Fibroblast of peridontal ligament (primary cell): ENCODE data around the gene AGAP6.
"Not testable (repeated sequence)": the region's sequence is repeated elsewhere in the genome, so short reads cannot be mapped to it uniquely, and the experiment has no call there.

ENCODE experiments used
- DNase-seq: peaks from one replicate; pipeline ENCODE4 v3.0.0-alpha.2; 2010; ENCODE audit errors: extremely low read depth

The AGAP6 gene

GRCh38 chr10:50024716-50025383, 36.6 kb downstream of the AGAP6 start:
- not testable (repeated sequence) for DNase-seq

- DNase-seq, result no peak
Measured at GRCh38 chr10:50025627-50026026, 37.4 kb downstream of the AGAP6 start.

GRCh38 chr10:50027195-50027594, 39.0 kb downstream of the AGAP6 start:
- no peak for DNase-seq

- DNase-seq, result peak; percentile 75
Measured at GRCh38 chr10:50033481-50033880, 45.3 kb downstream of the AGAP6 start.

DNA sequence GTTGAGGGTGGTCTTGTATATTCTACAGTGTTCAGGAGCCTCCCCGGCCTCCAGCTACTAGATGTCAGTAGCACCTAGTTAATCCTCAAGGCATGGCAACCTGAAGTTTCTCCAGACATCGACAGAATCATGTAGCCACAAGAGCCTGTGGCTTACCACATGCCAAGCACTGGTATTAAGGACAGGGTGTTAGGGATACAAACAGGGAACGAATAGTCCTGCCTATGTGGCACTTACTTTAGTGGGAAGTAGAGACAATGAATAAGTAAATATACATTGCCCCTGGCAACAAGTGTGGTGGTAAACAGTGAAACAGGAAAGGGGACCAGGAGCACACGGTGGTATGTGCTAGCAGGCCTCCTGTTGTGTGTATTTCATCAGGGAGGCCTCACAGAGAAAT, 47.1 kb downstream of the AGAP6 start:
- not testable (repeated sequence) for DNase-seq

GRCh38 chr10:50044941-50045664, 56.9 kb downstream of the AGAP6 start:
- peak; percentile 25 for DNase-seq

GRCh38 chr10:50046457-50046856, 58.3 kb downstream of the AGAP6 start:
- DNase-seq, result peak; percentile 64

GRCh38 chr10:50047594-50047993, 59.4 kb downstream of the AGAP6 start:
- not testable (repeated sequence) for DNase-seq

DNA sequence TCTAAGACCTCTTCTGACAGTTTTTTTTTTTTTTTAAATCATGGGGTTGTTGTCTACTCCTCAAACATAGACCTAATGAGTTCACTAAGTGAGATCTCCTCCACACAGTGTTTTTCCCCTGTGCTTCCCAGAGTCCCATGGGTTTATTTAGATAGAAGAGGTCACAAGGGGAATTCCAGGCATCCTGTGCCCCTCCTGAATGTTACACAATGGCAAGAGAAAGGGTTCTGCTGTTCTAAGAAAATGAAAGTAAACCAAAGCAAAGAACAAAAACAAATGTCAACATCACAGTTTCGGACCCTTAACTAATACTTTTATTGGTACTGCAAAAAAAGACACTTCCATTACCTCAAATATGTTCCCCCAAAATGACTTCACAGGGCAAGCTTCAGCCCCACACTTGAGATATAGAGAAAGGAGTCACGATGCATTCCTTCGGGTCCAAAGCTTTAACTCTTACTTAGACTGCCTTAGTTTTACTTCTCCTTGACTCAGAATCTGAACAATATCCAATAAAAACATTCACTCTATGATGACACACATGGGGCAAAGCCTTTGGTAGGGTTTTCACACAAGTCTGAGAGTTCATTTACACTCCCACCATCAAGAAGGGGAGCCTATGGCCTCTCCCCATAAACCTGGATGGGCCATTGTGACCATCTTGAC, 63.9 kb downstream of the AGAP6 start:
- peak; percentile 49 for DNase-seq

- DNase-seq, result not testable (repeated sequence)
Measured at GRCh38 chr10:50052778-50053376, 64.7 kb downstream of the AGAP6 start.

- DNase-seq, result not testable (repeated sequence)
Measured at GRCh38 chr10:50055494-50056292, 67.5 kb downstream of the AGAP6 start.

GRCh38 chr10:50056654-50057053, 68.4 kb downstream of the AGAP6 start:
- not testable (repeated sequence) for DNase-seq

- not testable (repeated sequence) for DNase-seq
Measured at GRCh38 chr10:50058727-50059126, 70.5 kb downstream of the AGAP6 start.

GRCh38 chr10:50059946-50060345, 71.7 kb downstream of the AGAP6 start:
- DNase-seq, result peak; percentile 13
